Endothelial cell of umbilical vein (primary cell): ENCODE measurements around the gene KCNH2.

ENCODE experiments used
- EZH2 ChIP-seq: IDR thresholded peaks from 2 replicates; pipeline ENCODE4 v1.6.1; 2012; ENCODE audit warnings: borderline replicate concordance, low read depth, mild to moderate bottlenecking, moderate library complexity, low read length, inconsistent platforms; ENCODE audit not compliant: severe bottlenecking
- FOS ChIP-seq: IDR thresholded peaks from 2 replicates; pipeline ENCODE4 v1.6.1; 2011; ENCODE audit warnings: mild to moderate bottlenecking, low read length, moderate library complexity, borderline replicate concordance; ENCODE audit not compliant: insufficient read depth
- GATA2 ChIP-seq: IDR thresholded peaks from 2 replicates; pipeline ENCODE4 v1.7.0; 2011; ENCODE audit warnings: low read depth, mild to moderate bottlenecking, moderate library complexity, mixed read lengths, low read length; ENCODE audit not compliant: insufficient read length, insufficient read depth
- JUN ChIP-seq: IDR thresholded peaks from 2 replicates; pipeline ENCODE4 v1.6.1; 2011; ENCODE audit warnings: borderline replicate concordance, low read depth; ENCODE audit not compliant: insufficient read length, insufficient read depth
- MYC ChIP-seq: IDR thresholded peaks from one replicate; pipeline ENCODE4 v1.6.1; 2011; ENCODE audit warnings: mild to moderate bottlenecking, low read depth, low read length
- POLR2A ChIP-seq: IDR thresholded peaks from 2 replicates; pipeline ENCODE4 v1.6.1; 2012; ENCODE audit warnings: low read depth, mild to moderate bottlenecking, control low read depth, low read length
- POLR2AphosphoS5 ChIP-seq: IDR thresholded peaks from 2 replicates; pipeline ENCODE4 v1.6.1; 2012; ENCODE audit warnings: low read depth, mild to moderate bottlenecking, control low read depth, low read length, moderate library complexity; ENCODE audit not compliant: insufficient read depth
- TF ChIP-seq, protein P1 (sequence below), 2 donors: IDR thresholded peaks; 1 replicate in 1 of 2; 2 replicates in 1 of 2; pipeline ENCODE4 v1.5.1; 2011; ENCODE audit warnings: low read length in 2 of 2, mild to moderate bottlenecking in 2 of 2, moderate library complexity in 2 of 2, control low read depth in 1 of 2, inconsistent platforms in 1 of 2, low read depth in 1 of 2; ENCODE audit not compliant: insufficient read depth in 1 of 2; ENCODE audit errors: extremely low read depth in 1 of 2
- TF ChIP-seq, protein P2 (sequence below): IDR thresholded peaks from 2 replicates; pipeline ENCODE4 v1.6.1; 2011; ENCODE audit not compliant: insufficient read depth, insufficient read length

DNA sequence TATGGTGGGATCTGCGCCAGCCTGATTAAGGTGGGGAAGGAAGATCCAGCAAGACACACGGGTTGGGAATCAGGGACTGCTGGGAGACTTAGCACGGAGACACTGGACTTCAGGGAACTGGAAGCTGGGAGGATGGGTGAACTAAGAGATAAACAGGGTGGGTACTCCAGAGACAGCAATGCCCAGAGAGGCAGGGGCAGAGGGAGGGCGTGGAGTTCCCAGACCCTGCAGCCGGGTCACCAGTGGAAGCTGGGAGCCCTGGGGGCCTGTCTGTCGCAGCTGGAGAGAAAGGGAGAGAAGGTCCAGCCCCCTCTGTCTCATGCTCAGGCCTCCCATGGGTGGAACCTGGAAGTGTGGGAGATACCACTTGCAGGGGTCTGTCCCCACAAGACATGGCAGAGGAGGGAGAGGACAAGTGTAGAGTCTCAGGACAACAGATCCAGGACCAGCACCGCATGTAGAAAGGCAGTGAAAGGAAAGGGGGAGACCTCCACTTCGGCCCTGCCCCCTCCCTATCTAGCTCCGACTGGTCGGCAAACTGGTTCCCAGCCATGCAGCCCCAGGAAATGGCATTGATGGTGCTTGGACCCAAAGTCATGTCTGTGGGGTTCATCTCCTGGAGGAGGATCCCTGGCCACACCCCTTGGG, 81.4 kb downstream of the KCNH2 start:
- TF ChIP-seq, protein P1, sequence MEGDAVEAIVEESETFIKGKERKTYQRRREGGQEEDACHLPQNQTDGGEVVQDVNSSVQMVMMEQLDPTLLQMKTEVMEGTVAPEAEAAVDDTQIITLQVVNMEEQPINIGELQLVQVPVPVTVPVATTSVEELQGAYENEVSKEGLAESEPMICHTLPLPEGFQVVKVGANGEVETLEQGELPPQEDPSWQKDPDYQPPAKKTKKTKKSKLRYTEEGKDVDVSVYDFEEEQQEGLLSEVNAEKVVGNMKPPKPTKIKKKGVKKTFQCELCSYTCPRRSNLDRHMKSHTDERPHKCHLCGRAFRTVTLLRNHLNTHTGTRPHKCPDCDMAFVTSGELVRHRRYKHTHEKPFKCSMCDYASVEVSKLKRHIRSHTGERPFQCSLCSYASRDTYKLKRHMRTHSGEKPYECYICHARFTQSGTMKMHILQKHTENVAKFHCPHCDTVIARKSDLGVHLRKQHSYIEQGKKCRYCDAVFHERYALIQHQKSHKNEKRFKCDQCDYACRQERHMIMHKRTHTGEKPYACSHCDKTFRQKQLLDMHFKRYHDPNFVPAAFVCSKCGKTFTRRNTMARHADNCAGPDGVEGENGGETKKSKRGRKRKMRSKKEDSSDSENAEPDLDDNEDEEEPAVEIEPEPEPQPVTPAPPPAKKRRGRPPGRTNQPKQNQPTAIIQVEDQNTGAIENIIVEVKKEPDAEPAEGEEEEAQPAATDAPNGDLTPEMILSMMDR (IDR thresholded peaks at IDR 0.05; ENCODE audit: extremely low read depth in 1 of 2, insufficient read depth in 1 of 2, low read depth in 1 of 2, low read length in 2 of 2), result no peak
- TF ChIP-seq JUN, result no peak
- no peak for TF ChIP-seq POLR2A
- TF ChIP-seq, protein P2, sequence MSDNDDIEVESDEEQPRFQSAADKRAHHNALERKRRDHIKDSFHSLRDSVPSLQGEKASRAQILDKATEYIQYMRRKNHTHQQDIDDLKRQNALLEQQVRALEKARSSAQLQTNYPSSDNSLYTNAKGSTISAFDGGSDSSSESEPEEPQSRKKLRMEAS, result no peak
- TF ChIP-seq MYC, result no peak
- no peak for TF ChIP-seq POLR2AphosphoS5
- no peak for TF ChIP-seq EZH2
- no peak for TF ChIP-seq GATA2
- no peak for TF ChIP-seq FOS
